HG03460 (cell line): Measurements from ENCODE around the gene WDR35.
A peak's percentile ranks its signal among the peaks of the same experiment; 100 is the strongest.

Source experiments
- ATAC-seq: cut with Tn5 transposase; IDR thresholded peaks from one replicate; pipeline ENCODE4 v1.9.1; 2021; ENCODE audit not compliant: unreplicated experiment

The WDR35 gene

GRCh38 chr2:19989667-19990415, at the start of gene WDR35:
WDR35 (minus strand) TSS chr2:19990105; CDS start chr2:19990015, 90 bp downstream.
- peak; percentile 93 for ATAC-seq

- ATAC-seq: no peak
Observed at GRCh38 chr2:20037660-20038059, 47.8 kb upstream of the WDR35 start.

- ATAC-seq: peak; percentile 62
Observed at GRCh38 chr2:20035955-20036666, 46.2 kb upstream of the WDR35 start.

DNA sequence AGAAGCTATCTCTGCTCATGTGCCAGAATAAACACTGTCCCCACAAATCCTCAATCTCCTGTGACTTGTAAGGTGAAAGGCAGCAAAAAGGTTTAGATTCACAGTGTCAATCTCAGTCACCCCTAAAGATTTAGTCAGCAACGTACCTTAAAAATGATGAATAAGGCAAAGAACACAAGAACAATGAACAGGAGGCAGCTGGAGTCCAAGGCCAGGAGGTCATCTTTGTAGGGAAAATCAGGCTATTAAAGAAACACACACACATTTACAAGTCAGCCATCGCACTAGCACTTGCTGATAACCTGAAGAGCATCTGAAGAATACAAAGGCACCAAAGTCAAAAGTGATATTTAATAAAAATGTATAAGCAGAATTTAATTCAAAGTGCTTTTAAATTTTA, 44.9 kb upstream of the WDR35 start:
- no peak for ATAC-seq

- no peak for ATAC-seq
Observed at GRCh38 chr2:20034218-20034617, 44.3 kb upstream of the WDR35 start.

DNA sequence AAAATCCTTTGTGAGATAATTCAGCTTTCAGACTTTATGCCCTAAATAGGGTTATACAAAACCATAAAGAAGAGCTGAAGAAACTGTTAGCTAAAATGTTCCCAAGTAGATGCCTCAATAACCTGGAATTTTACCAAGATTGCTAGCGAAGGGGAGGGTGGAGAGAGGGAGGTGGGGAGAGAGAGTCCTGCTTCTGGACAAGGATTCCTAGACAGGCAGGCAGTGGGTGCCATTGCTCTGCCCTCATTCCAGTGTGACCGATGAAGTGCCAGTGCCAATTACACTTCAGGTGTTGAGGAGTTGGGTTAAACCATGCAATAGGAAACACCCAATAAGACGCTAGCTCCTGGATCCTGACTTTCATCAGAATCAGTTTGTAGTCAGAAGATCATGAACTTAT, 43.4 kb upstream of the WDR35 start:
- no peak for ATAC-seq

- ATAC-seq: no peak
Observed at GRCh38 chr2:20030224-20030623, 40.3 kb upstream of the WDR35 start.

DNA sequence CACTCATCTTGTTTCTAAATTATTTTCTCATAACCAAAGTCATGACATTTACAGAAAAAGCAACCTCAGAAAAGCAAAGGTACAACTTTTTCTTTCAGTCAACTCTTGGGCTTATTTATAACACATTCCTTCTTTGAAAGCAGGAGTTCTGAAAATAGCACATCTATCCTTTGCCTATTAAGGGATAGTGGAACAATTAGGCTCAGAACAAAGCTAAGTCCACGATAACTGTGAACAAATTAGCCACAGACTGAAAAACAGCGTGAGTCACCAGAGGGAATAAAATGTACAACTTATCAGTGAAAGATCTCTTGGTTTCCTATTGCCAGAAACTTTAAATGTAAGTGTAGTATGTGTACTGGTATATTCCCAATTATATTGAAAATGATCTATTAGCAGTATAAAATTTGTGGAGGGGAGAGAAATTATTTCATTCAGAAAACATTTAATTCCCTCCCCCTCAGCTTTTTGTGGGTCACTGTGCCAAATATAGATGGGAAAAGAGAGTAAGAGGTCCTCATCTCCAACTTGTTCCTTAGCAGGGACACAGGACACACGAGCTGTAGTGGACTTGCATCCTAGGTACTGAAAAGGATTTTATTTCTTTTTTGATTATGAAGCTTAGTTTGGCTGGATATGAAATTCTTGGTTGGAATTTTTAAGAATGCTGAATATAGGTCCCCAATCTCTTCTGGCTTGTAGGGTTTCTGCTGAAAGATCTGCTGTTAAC, 38.0 kb upstream of the WDR35 start:
- no peak for ATAC-seq

GRCh38 chr2:20027260-20027677, 37.4 kb upstream of the WDR35 start:
- no peak for ATAC-seq

GRCh38 chr2:20025065-20025786, 35.3 kb upstream of the WDR35 start:
- ATAC-seq: no peak

DNA sequence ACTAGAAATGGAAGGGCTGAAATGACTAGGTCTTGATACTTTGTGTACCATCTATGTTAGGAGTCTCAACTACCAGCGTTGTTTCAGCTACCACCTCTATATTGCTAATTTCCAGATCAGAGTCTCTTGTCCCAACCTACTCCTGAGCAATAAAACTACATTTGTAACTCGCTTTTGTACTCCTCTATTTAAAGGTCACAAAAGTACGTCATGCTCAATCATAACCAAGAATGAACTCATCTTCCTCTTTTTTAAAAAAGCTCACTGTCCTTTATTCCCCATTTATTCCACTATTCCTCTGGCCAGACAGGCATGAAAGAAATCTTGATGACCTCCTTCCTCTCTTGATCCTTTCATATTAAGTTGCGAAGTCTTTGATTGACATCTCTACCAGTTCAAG, 33.8 kb upstream of the WDR35 start:
- ATAC-seq: no peak

- ATAC-seq: no peak
Observed at GRCh38 chr2:20021405-20022009, 31.6 kb upstream of the WDR35 start.

DNA sequence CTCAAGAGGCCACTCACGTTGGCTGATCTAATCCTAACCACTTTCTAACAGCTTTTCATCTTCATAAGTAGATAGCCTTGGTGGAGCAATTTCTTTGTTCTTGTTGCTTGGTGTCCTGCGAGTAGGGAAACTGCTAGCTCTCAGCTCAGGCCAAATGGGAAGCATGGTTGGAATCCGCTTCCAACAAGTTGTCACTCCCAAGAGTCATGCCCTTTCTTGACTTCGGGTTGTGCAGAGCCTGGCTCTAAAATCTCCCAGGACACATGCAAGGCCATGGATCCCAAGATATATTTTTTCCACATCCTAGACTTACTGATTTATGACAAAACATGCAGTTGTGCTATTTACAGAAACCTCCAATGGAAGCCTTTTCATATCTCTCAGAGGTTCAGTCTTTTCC, 29.8 kb upstream of the WDR35 start:
- ATAC-seq: no peak

GRCh38 chr2:20018601-20019152, 28.8 kb upstream of the WDR35 start:
- ATAC-seq: no peak

DNA sequence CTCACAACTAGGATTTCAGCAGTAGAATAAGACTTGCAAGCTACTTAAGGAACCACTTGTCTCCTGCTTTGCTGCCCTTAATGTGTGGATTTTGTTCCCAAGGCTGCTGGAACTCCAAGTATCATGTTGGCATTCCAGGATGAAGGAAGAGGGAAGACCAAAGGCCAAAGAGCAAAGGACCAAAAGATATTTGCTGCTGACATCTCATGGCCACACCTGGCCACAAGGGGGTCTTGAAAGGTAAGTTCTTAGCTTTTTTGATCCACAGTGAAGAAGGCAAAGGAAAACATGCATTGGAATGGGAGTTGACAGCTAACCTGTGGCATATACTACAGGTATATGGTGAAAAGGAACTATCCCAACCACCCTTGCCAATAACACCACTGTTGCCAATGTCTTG, 26.4 kb upstream of the WDR35 start:
- no peak for ATAC-seq

GRCh38 chr2:20015482-20016083, 25.7 kb upstream of the WDR35 start:
- no peak for ATAC-seq

DNA sequence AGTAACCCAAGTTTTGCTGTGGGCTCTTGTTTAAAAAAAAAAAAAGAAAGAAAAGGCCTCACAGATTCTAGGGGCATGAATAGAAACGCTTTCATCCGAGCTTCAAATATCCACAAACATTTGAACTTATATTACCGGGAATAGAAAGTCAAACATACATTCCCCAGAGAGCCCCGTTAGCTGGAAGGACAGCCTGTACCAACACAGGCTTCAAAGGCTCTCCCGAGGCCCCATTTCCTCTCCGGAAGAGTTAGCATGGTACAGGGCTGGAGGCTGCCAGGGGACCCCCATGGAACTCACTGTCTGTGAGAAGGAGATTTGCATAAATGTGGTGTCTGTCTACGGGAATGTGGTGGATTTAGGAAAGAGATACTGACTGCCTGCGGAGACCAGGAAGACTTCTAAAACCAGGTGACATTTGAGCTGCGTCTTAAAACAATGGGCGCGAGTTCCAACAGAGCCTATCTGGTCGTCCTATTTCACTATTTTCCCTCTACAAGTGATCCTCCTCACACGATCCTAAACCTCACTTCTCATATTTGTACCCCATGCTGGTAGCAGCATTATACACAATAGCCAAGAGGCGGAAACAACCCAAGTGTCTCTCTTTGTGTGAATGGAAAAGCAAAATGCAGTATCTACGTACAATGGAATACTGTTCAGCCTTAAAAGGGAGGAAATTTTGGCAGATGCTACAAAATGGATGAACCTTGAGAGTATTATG, 23.4 kb upstream of the WDR35 start:
- no peak for ATAC-seq

DNA sequence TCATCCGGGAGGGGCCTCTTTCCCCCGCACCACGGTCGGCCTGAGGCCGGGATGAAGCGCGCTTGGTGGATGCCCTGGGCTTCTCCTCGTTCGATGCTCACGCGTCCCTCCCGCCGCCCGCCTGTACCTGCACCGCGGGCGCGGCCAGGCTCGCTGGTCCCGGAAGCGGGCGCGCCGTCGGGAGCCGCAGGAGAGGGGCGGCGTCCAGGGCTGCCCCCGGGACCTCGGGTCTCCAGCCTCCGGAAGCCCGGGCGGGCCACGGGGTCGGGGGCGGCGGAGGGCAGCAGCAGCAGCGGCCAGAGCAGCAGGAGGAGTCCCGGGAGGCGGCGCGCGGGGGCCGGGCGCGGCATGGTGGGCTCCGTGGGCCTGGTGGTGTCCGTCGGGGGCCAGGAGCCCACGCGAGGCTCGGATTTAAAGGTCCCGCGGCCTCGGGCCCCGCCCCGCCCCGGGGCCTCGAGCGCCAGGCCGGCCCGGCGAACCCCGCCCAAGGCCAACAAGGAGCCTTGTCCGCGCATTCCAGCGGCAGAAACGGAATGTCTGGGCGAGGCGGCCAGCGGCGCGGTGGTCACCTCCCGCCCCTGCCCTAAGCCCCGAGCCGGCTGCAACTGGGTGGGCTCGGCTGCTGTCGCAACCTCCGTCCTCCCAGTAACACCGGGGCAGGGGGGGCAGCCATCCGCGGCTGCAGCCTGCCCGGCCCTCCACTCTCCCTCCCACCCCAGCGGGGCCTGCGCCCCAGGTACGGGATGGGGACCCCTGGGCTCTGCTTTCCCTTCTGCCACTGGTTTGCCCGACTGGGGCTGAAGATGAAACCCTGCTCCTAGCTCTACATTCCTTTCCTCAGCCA, 22.6 kb upstream of the WDR35 start, which contains the start of gene MATN3:
TSS of gene MATN3 (minus strand) at position 387 of the 844 bp plus-strand sequence. CDS start at position 350, 37 bp downstream.
- no peak for ATAC-seq

DNA sequence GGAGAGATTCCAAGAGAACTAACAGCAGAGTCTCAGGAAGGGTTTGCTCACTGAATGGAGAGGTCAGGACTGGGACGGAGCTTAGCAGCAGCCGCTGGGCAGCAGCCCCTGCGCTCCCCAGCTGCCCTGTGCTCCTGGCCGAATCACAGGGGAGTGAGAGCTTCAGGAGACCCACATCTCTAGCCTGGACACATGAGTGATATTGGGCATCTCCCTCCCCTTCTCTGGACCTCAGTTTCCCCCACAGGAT, 22.1 kb upstream of the WDR35 start:
- no peak for ATAC-seq
